NK-92 (cell line): ENCODE measurements around the gene PPFIA4.
"Not testable (repeated sequence)": the region's sequence is repeated elsewhere in the genome, so short reads cannot be mapped to it uniquely, and the experiment has no call there.

Experiments
- DNase-seq: peaks from one replicate; lab custom pipeline; 2025; ENCODE audit not compliant: unreplicated experiment; lab: John Stamatoyannopoulos, UW

Gene PPFIA4

GRCh38 chr1:203017061-203017460 is 9.2 kb upstream of the PPFIA4 start:
- DNase-seq = no peak

GRCh38 chr1:203017692-203018091 is 8.6 kb upstream of the PPFIA4 start:
- DNase-seq = no peak

- not testable (repeated sequence) for DNase-seq
These were observed 3.4 kb upstream of the PPFIA4 start for GRCh38 chr1:203022855-203023254.

GRCh38 chr1:203025686-203026030 is 633 bp upstream of the PPFIA4 start:
- DNase-seq = no peak

GRCh38 chr1:203026666-203027663 is 674 bp downstream of the PPFIA4 start:
- DNase-seq = no peak

- no peak for DNase-seq
These were observed 1.9 kb downstream of the PPFIA4 start for GRCh38 chr1:203028067-203028783.

- no peak for DNase-seq
These were observed 2.7 kb downstream of the PPFIA4 start for GRCh38 chr1:203028784-203029553.

GRCh38 chr1:203031467-203031866 is 5.2 kb downstream of the PPFIA4 start:
- no peak for DNase-seq

GRCh38 chr1:203033287-203033686 is 7.0 kb downstream of the PPFIA4 start:
- no peak for DNase-seq

GRCh38 chr1:203033917-203034316 is 7.6 kb downstream of the PPFIA4 start:
- no peak for DNase-seq

- DNase-seq = no peak
These were observed 8.3 kb downstream of the PPFIA4 start for GRCh38 chr1:203034422-203035110.

- DNase-seq = no peak
These were observed 9.1 kb downstream of the PPFIA4 start for GRCh38 chr1:203035111-203036000.

- no peak for DNase-seq
These were observed 9.8 kb downstream of the PPFIA4 start for GRCh38 chr1:203036135-203036534.

- DNase-seq = no peak
These were observed 10.2 kb downstream of the PPFIA4 start for GRCh38 chr1:203036537-203036936.

- DNase-seq = no peak
These were observed 11.4 kb downstream of the PPFIA4 start for GRCh38 chr1:203037509-203038190.

- DNase-seq = no peak
These were observed 12.0 kb downstream of the PPFIA4 start for GRCh38 chr1:203038217-203038741.

GRCh38 chr1:203038891-203039608 is 12.8 kb downstream of the PPFIA4 start:
- no peak for DNase-seq
